Stimulated activated CD4-positive, alpha-beta T cell treated with anti-CD3 and anti-CD28 coated beads, Interleukin-2, amount 100 ng/mL, for 4 hours (primary cell): ENCODE measurements around the gene LMCD1.
"Not testable (repeated sequence)": the region's sequence is repeated elsewhere in the genome, so short reads cannot be mapped to it uniquely, and the experiment has no call there.

Source experiments
- DNase-seq: peaks from one replicate; pipeline ENCODE4 v3.0.0-alpha.2; 2020; ENCODE audit warnings: low read depth

LMCD1 gene

GRCh38 chr3:8562081-8562595 is 60.5 kb downstream of the LMCD1 start:
- DNase-seq, result no peak

- DNase-seq, result no peak
Observed at GRCh38 chr3:8563146-8563545, 61.5 kb downstream of the LMCD1 start.

- no peak for DNase-seq
Observed at GRCh38 chr3:8563597-8563996, 62.0 kb downstream of the LMCD1 start.

GRCh38 chr3:8565376-8565775 is 63.8 kb downstream of the LMCD1 start:
- no peak for DNase-seq

- no peak for DNase-seq
Observed at GRCh38 chr3:8567784-8568575, 66.4 kb downstream of the LMCD1 start.

GRCh38 chr3:8571256-8571655 is 69.6 kb downstream of the LMCD1 start:
- peak; percentile 0 for DNase-seq

GRCh38 chr3:8573342-8573926 is 71.8 kb downstream of the LMCD1 start:
- DNase-seq, result no peak

- no peak for DNase-seq
Observed at GRCh38 chr3:8574040-8574669, 72.5 kb downstream of the LMCD1 start.

- no peak for DNase-seq
Observed at GRCh38 chr3:8574670-8575322, 73.2 kb downstream of the LMCD1 start.

- no peak for DNase-seq
Observed at GRCh38 chr3:8575364-8576104, 73.9 kb downstream of the LMCD1 start.

GRCh38 chr3:8576436-8576835 is 74.8 kb downstream of the LMCD1 start:
- DNase-seq, result no peak

- DNase-seq, result no peak
Observed at GRCh38 chr3:8576841-8577571, 75.4 kb downstream of the LMCD1 start.

GRCh38 chr3:8578282-8578681 is 76.7 kb downstream of the LMCD1 start:
- DNase-seq, result no peak

GRCh38 chr3:8579096-8579495 is 77.5 kb downstream of the LMCD1 start:
- DNase-seq, result no peak

GRCh38 chr3:8579943-8580342 is 78.3 kb downstream of the LMCD1 start:
- DNase-seq, result no peak

GRCh38 chr3:8580434-8580833 is 78.8 kb downstream of the LMCD1 start:
- DNase-seq, result not testable (repeated sequence)

- no peak for DNase-seq
Observed at GRCh38 chr3:8581373-8581772, 79.8 kb downstream of the LMCD1 start.

- no peak for DNase-seq
Observed at GRCh38 chr3:8581806-8582445, 80.3 kb downstream of the LMCD1 start.

- DNase-seq, result no peak
Observed at GRCh38 chr3:8584661-8585060, 83.0 kb downstream of the LMCD1 start.

GRCh38 chr3:8589880-8590556 is 88.4 kb downstream of the LMCD1 start:
- DNase-seq, result no peak
